Heart right ventricle (tissue), 16 donors: Measurements from ENCODE around the gene DRD4. TPM values are rescaled to one million over a fixed set of nuclear protein-coding genes. Genes with fewer than 3 reads are reported as not detected.

Experiments
- ATAC-seq, 8 donors: fragments of 200-7000 bp; cut with Tn5 transposase; one replicate each; pipeline ENCODE4 v1.9.1; 2020; ENCODE audit warnings: mild to moderate bottlenecking in 8 of 8, moderate library complexity in 8 of 8, moderate number of reproducible peaks in 1 of 8
- DNase-seq, 2 donors: peaks; one replicate each; pipeline ENCODE4 v3.0.0-alpha.2; 2020
- H3K27ac ChIP-seq, 10 donors: fragments of 200-600 bp; sonication (generic) in 2 of 10; one replicate each; pipeline versions ENCODE4 v1.5.0 to v1.8.0; 2020 to 2022; ENCODE audit warnings: mild to moderate bottlenecking in 3 of 10
- H3K27me3 ChIP-seq, 7 donors: fragments of 200-600 bp; one replicate each; pipeline ENCODE4 v1.8.0; 2021 to 2022; ENCODE audit warnings: mild to moderate bottlenecking in 2 of 7
- H3K36me3 ChIP-seq, 9 donors: fragments of 200-600 bp; sonication (generic) in 1 of 9; one replicate each; pipeline versions ENCODE4 v1.5.0 to v1.8.0; 2020 to 2022; ENCODE audit warnings: mild to moderate bottlenecking in 2 of 9
- H3K4me1 ChIP-seq, 9 donors: fragments of 200-600 bp; sonication (generic) in 1 of 9; one replicate each; pipeline versions ENCODE4 v1.5.0 to v1.8.0; 2020 to 2022; ENCODE audit warnings: mild to moderate bottlenecking in 4 of 9
- H3K4me3 ChIP-seq, 10 donors: fragments of 200-600 bp; sonication (generic) in 2 of 10; one replicate each; pipeline versions ENCODE4 v1.5.0 to v1.8.0; 2020 to 2022; ENCODE audit warnings: mild to moderate bottlenecking in 7 of 10, moderate library complexity in 2 of 10
- H3K9me3 ChIP-seq, 11 donors: fragments of 200-600 bp in 10 of 11; sonication (generic) in 2 of 11; one replicate each; pipeline versions ENCODE4 v1.5.0 to v1.8.0; 2013 to 2022; ENCODE audit warnings: mild to moderate bottlenecking in 2 of 11, control low read depth in 1 of 11, moderate library complexity in 1 of 11
- CTCF ChIP-seq, 9 donors: fragments of 200-600 bp; sonication (generic) in 2 of 9; IDR thresholded peaks; one replicate each; pipeline versions ENCODE4 v1.5.0 to v1.8.0; 2021 to 2022; ENCODE audit warnings: antibody characterized with exemption in 9 of 9, mild to moderate bottlenecking in 5 of 9, moderate library complexity in 1 of 9
- WGBS, 2 donors: extraction: QIAGEN DNeasy Blood & Tissue Kit; methylation state at CpG; one replicate each; pipeline ENCODE4 v1.1.7; 2013; ENCODE audit warnings: inconsistent platforms in 1 of 2; 5-methylcytosine and 5-hydroxymethylcytosine counted together
- intact Hi-C, 10 donors: fragments of 100-400 bp; cut with DNase I; formaldehyde crosslinking; loops; one replicate each; pipeline versions ENCODE4 v1.11.1 to v1.14.2; 2022
- polyA plus RNA-seq, 2 donors: library from polyadenylated mRNA; stranded (reverse); fragments of 200-250 nt; gene quantifications; one replicate each; pipeline ENCODE4 v1.2.3, GENCODE V29; 2013
- total RNA-seq, 10 donors: library from RNA; stranded (reverse); fragmentation: NEBNext Ultra II Directional in 3 of 10; extraction: Animal tissue kit (Norgen Biotek cat#: 25700) in 3 of 10; gene quantifications; one replicate each; pipeline versions ENCODE4 v1.2.1 to v1.2.4, GENCODE V29; 2021 to 2023
- donor health status: Arrhythmogenic right ventricular cardiomyopathy.
- donor health status: ischemic (EF 13 %, LVEDD 7.1; RV severe dilation, severe dysfunction).
- donor health status: healthy with polysubstance abuse.
- donor health status: DM: no; HTN: yes; CAD: no.
- donor health status: DM: no; HTN: no; CAD: no.
- donor health status: ischemic (EF 25% LVEDD 6.9; RV normal size, moderate dysfunction).
- donor health status: ischemic (EF 25% LVEDD 5.7; RV mildly dilated, moderate dysfunction).
- donor health status: healthy.
- donor health status: DM: yes; HTN: yes; CAD: no.
- donor health status: Ischemic cardiomyopathy.
- donor health status: ischemic (EF 35%, LVEDD 5.7; RV mildly dilated, moderate dysfunction).
- donor health status: nonischemic (EF 11% LVEDD 7.7; RV severe dilation, severe dysfunction).
- donor health status: DM: yes; HTN: yes; CAD: no.
- donor health status: PGD.
- donor health status: ischemic (EF 29% LVEDD 5.4; RV normal size, mild dysfunction).
- donor health status: nonischemic (EF 23%, LVEDD 6.1; RV moderate dilation, normal function).

Gene DRD4
- total and polyA plus RNA-seq, 12 donors = 0.09 to 0.72 (median 0.49) TPM; not detected in 5

- no peak for TF ChIP-seq CTCF (IDR thresholded peaks at IDR 0.05)
- WGBS, 2 donors = 92 to 93% methylated on average over 35 of the region's 35 CpGs
- no peaks in the 10 kb centered on the region for H3K9me3 ChIP-seq
- H3K4me3 ChIP-seq = no peak overlapping the region
- H3K4me1 ChIP-seq = peaks cover 0 to 23% (median 13%) of the 10 kb centered on the region in 9 donors
- peaks cover 6 to 100% (median 69%) of the 10 kb centered on the region in 9 donors for H3K36me3 ChIP-seq
- DNase-seq (no peak), ATAC-seq (no peak)
- H3K27ac ChIP-seq = no peak overlapping the region
- no peaks in the 10 kb centered on the region for H3K27me3 ChIP-seq
- intact Hi-C loops = no loop called here
These were observed 29.9 kb upstream of the DRD4 start for GRCh38 chr11:607020-607780.

GRCh38 chr11:607971-608659 is 29.0 kb upstream of the DRD4 start:
- ATAC-seq (peak in 3 of 8 donors; percentile 3 to 21 (median 6)), DNase-seq (no peak)
- TF ChIP-seq CTCF (IDR thresholded peaks at IDR 0.05) = no peak
- WGBS, 2 donors = 75 to 76% methylated on average over 45 of the region's 45 CpGs
- Histone ChIP-seq H3K36me3 (peaks cover 3 to 100% (median 78%) of the 10 kb centered on the region in 9 donors), H3K4me1 (peaks cover under 1 to 29% (median 13%) of the 10 kb centered on the region in 9 donors), H3K27me3 (no peaks in the 10 kb centered on the region), H3K4me3 (peak overlapping the region in 1 of 10 donors; percentile 3), H3K27ac (peak overlapping the region in 6 of 10 donors; percentile 20 to 65 (median 38)), H3K9me3 (no peaks in the 10 kb centered on the region)
- intact Hi-C loops = no loop called here

GRCh38 chr11:608791-609251 is 28.2 kb upstream of the DRD4 start:
- ATAC-seq (peak in 2 of 8 donors; percentile 20 to 26), DNase-seq (peak; percentile 34 to 51)
- H3K4me1 ChIP-seq = peaks cover 3 to 35% (median 15%) of the 10 kb centered on the region in 9 donors
- intact Hi-C loops = no loop called here
- peak overlapping the region in 5 of 10 donors; percentile 32 to 65 (median 43) for H3K27ac ChIP-seq
- H3K4me3 ChIP-seq = peak overlapping the region in 1 of 10 donors; percentile 3
- 60 to 66% methylated on average over 28 of the region's 28 CpGs for WGBS, 2 donors
- H3K9me3 ChIP-seq = no peaks in the 10 kb centered on the region
- no peak for TF ChIP-seq CTCF (IDR thresholded peaks at IDR 0.05)
- no peaks in the 10 kb centered on the region for H3K27me3 ChIP-seq
- peaks cover 0 to 100% (median 79%) of the 10 kb centered on the region in 9 donors for H3K36me3 ChIP-seq

- no peak for TF ChIP-seq CTCF (IDR thresholded peaks at IDR 0.05)
- WGBS, 2 donors = 93 to 97% methylated on average over 28 of the region's 28 CpGs
- intact Hi-C loops = no loop called here
- H3K9me3 ChIP-seq = no peaks in the 10 kb centered on the region
- peak overlapping the region in 2 of 10 donors; percentile 34 to 65 for H3K27ac ChIP-seq
- peaks cover 6 to 41% (median 21%) of the 10 kb centered on the region in 9 donors for H3K4me1 ChIP-seq
- ATAC-seq = no peak
- H3K36me3 ChIP-seq = peaks cover 0 to 100% (median 74%) of the 10 kb centered on the region in 9 donors
- H3K4me3 ChIP-seq = no peak overlapping the region
- DNase-seq = no peak
- no peaks in the 10 kb centered on the region for H3K27me3 ChIP-seq
These were observed 27.7 kb upstream of the DRD4 start for GRCh38 chr11:609341-609811.
